K562 (cell line): Measurements from ENCODE around the gene LAMA5. TPM values are rescaled to one million over a fixed set of nuclear protein-coding genes. Genes with fewer than 3 reads are reported as not detected.

Source experiments
- ATAC-seq: fragments of 200-7000 bp; cut with Tn5 transposase; 3 replicates; pipeline ENCODE4 v1.9.1; 2020; ENCODE audit warnings: moderate library complexity
- BruUV-seq: library from RNA; stranded (reverse); fragments of 400-500 nt; replicated peaks from 2 replicates; lab custom pipeline; 2021; lab: Mats Ljungman, UMichigan
- CTCF ChIA-PET: fragments of 300-600 bp; formaldehyde crosslinking; extraction: SDS; loops from one replicate; lab custom pipeline; 2021; ENCODE audit warnings: low intra/inter-chr PET ratio; lab: Yijun Ruan, JAX
- POLR2A ChIA-PET: fragments of 300-600, 350-650 bp; sonication (Branson Sonifier 250); formaldehyde crosslinking; extraction: SDS; loops from one replicate; lab custom pipeline; 2021; ENCODE audit warnings: antibody characterized with exemption, inconsistent platforms; lab: Yijun Ruan, JAX
- DNase-seq, 4 experiments: peaks; one replicate each; pipeline versions ENCODE4 v3.0.0 to v3.0.0-alpha.2; 2011 to 2018; ENCODE audit warnings: low spot score in 3 of 4, mixed read lengths in 3 of 4; ENCODE audit errors: extremely low read depth in 1 of 4
- FAIRE-seq: peaks from 2 replicates; lab custom pipeline; 2011; peaks lifted over from hg19 to GRCh38; lab: Jason Lieb, UNC
- H2AFZ ChIP-seq: 2 replicates; pipeline ENCODE4 v1.6.0; 2011; ENCODE audit warnings: low read depth, low read length, control low read depth, inconsistent platforms
- H3K27ac ChIP-seq: fragments of 200-600 bp; 3 replicates; pipeline ENCODE4 v1.8.0; 2011; ENCODE audit warnings: low read depth, mild to moderate bottlenecking, control low read depth, inconsistent platforms, low read length, moderate library complexity, mixed read lengths; ENCODE audit errors: extremely low read depth
- H3K27me3 ChIP-seq, 2 experiments: fragments of 300-600 bp in 1 of 2; 2 replicates in 1 of 2; 3 replicates in 1 of 2; pipeline versions ENCODE4 v1.6.0 to v1.8.0; 2011; ENCODE audit warnings: inconsistent platforms in 2 of 2, low read length in 2 of 2, mild to moderate bottlenecking in 1 of 2, mixed read lengths in 1 of 2, moderate library complexity in 1 of 2; ENCODE audit not compliant: control insufficient read depth in 2 of 2, insufficient read depth in 2 of 2
- H3K36me3 ChIP-seq: fragments of 300-600 bp; 3 replicates; pipeline ENCODE4 v1.8.0; 2011; ENCODE audit warnings: mild to moderate bottlenecking, low read length, inconsistent platforms; ENCODE audit not compliant: control insufficient read depth, insufficient read depth
- H3K4me1 ChIP-seq, 2 experiments: fragments of 200-600 bp in 1 of 2; replicated peaks in 1 of 2; 2 replicates in 1 of 2; 3 replicates in 1 of 2; pipeline versions ENCODE4 v1.5.1 to v1.8.0; 2011; ENCODE audit warnings: inconsistent platforms in 2 of 2, low read length in 2 of 2, mild to moderate bottlenecking in 1 of 2, mixed read lengths in 1 of 2, moderate library complexity in 1 of 2; ENCODE audit not compliant: control insufficient read depth in 2 of 2, insufficient read depth in 2 of 2
- H3K4me2 ChIP-seq: 2 replicates; pipeline ENCODE4 v1.6.1; 2011; ENCODE audit warnings: low read length, control low read depth, inconsistent platforms, mixed read lengths; ENCODE audit not compliant: insufficient read depth
- H3K4me3 ChIP-seq: fragments of 200-600 bp; sonication (generic), shearing (Covaris generic); 2 replicates; pipeline ENCODE4 v1.5.1; 2016; ENCODE audit warnings: control low read depth, inconsistent platforms
- H3K79me2 ChIP-seq: fragments of 200-600 bp; 3 replicates; pipeline ENCODE4 v1.8.0; 2011; ENCODE audit warnings: low read length, inconsistent platforms; ENCODE audit not compliant: control insufficient read depth, insufficient read depth
- H3K9ac ChIP-seq, 2 experiments: 2 replicates each; pipeline versions ENCODE4 v1.6.0 to v1.6.1; 2011; ENCODE audit warnings: low read depth in 2 of 2, low read length in 2 of 2, control low read depth in 1 of 2, inconsistent platforms in 1 of 2, mild to moderate bottlenecking in 1 of 2, mixed read lengths in 1 of 2; ENCODE audit not compliant: insufficient read depth in 1 of 2
- H3K9me1 ChIP-seq: one replicate; pipeline ENCODE4 v1.6.0; 2011; ENCODE audit warnings: inconsistent platforms, mild to moderate bottlenecking, low read length, moderate library complexity; ENCODE audit not compliant: control insufficient read depth, insufficient read depth
- H3K9me3 ChIP-seq: replicated peaks from 2 replicates; pipeline ENCODE4 v1.5.1; 2011; ENCODE audit warnings: low read depth, low read length, inconsistent platforms; ENCODE audit not compliant: control insufficient read depth, insufficient read depth
- H4K20me1 ChIP-seq: replicated peaks from 2 replicates; pipeline ENCODE4 v1.6.1; 2011; ENCODE audit warnings: low read length, inconsistent platforms, mixed read lengths; ENCODE audit not compliant: control insufficient read depth, insufficient read depth
- ATF6 ChIP-seq: sonication (generic); formaldehyde crosslinking; IDR thresholded peaks from 2 replicates; pipeline ENCODE4 v1.4.0; 2020; ENCODE audit warnings: mild to moderate bottlenecking, missing genetic modification reagents
- CAMTA2 ChIP-seq: fragments of 250-450 bp; sonication (Bioruptor Pico); conservative IDR thresholded peaks from 2 replicates; pipeline ENCODE4 v1.5.1; 2022
- CTCFL ChIP-seq: IDR thresholded peaks from 2 replicates; pipeline ENCODE4 v1.6.1; 2011; ENCODE audit warnings: borderline replicate concordance, low read depth, mild to moderate bottlenecking, moderate library complexity, low read length; ENCODE audit not compliant: insufficient read depth, poor library complexity, severe bottlenecking
- HEY1 ChIP-seq: fragments of 250-450 bp; sonication (Bioruptor Pico); IDR thresholded peaks from 2 replicates; pipeline ENCODE4 v1.5.0; 2020; ENCODE audit warnings: mild to moderate bottlenecking, moderate library complexity, borderline replicate concordance
- LEF1 ChIP-seq: fragments of 450-650 bp; IDR thresholded peaks from 2 replicates; pipeline ENCODE4 v1.6.1; 2016; ENCODE audit warnings: mild to moderate bottlenecking
- MBD2 ChIP-seq: sonication (generic); IDR thresholded peaks from 2 replicates; pipeline ENCODE4 v1.6.1; 2016; ENCODE audit warnings: low read depth, borderline replicate concordance
- POLR2G ChIP-seq: fragments of 200-400 bp; formaldehyde crosslinking; IDR thresholded peaks from 2 replicates; pipeline ENCODE4 v1.6.1; 2017; ENCODE audit warnings: low read depth, mild to moderate bottlenecking, antibody characterized with exemption, low read length, moderate library complexity
- ZFP30 ChIP-seq: fragments of 250-450 bp; sonication (Bioruptor Pico); IDR thresholded peaks from 2 replicates; pipeline ENCODE4 v1.8.0; 2022; ENCODE audit warnings: moderate library complexity, mild to moderate bottlenecking, inconsistent platforms, borderline replicate concordance
- ZNF24 ChIP-seq: fragments of 450-650 bp; IDR thresholded peaks from 2 replicates; pipeline ENCODE4 v1.6.1; 2016
- ZNF766 ChIP-seq: fragments of 200-800 bp; sonication (Bioruptor generic); conservative IDR thresholded peaks from 2 replicates; pipeline ENCODE4 v1.6.1; 2016; ENCODE audit warnings: missing genetic modification characterization, missing compliant biosample characterization
- WGBS: fragments of 100-300 bp; shearing (Covaris generic); methylation state at CpG from one replicate; pipeline ENCODE4 v1.1.6; 2016; ENCODE audit warnings: low coverage, mixed read lengths; ENCODE audit not compliant: insufficient coverage; ENCODE audit errors: missing lambda C conversion rate; 5-methylcytosine and 5-hydroxymethylcytosine counted together
- in situ Hi-C: fragments of 300-500 bp; cut with MboI; formaldehyde crosslinking; loops from 4 replicates; pipeline ENCODE4 v1.15.0; 2018; ENCODE audit warnings: inconsistent platforms, mixed read lengths
- intact Hi-C: fragments of 100-400 bp; cut with micrococcal nuclease; formaldehyde crosslinking; loops from 2 replicates; pipeline ENCODE4 v1.14.2; 2022
- polyA plus RNA-seq, 8 experiments: library from polyadenylated mRNA; depleted of rRNA in 4 of 8; stranded (reverse) in 5 of 8; unstranded in 3 of 8; fragments of >200 nt; fragmentation: Nextera tagmentation in 2 of 8; fragmentation: Illumina TruSeq in 1 of 8; extraction: Ambion mirVana in 2 of 8; extraction: Trizol in 1 of 8; gene quantifications; 2 replicates each; pipeline versions ENCODE4 v1.2.1 to v1.2.3, GENCODE V29; 2011 to 2014; ENCODE audit warnings: inconsistent platforms in 1 of 8, missing spikeins in 1 of 8
- total RNA-seq, 7 experiments: library from RNA; depleted of rRNA in 6 of 7; stranded (reverse); fragments of >200 nt in 6 of 7; fragmentation: Illumina TruSeq in 2 of 7; extraction: Trizol in 2 of 7; gene quantifications; 2 replicates each; pipeline versions ENCODE4 v1.2.1 to v1.2.3, GENCODE V29; 2011 to 2021; ENCODE audit warnings: low replicate concordance in 1 of 7

LAMA5 gene
- total and polyA plus RNA-seq, 9 of the 15 experiments (the other 6 are each of a cell fraction or from before 2014, with no cell fraction given): 0.31 to 101 (median 7.8) TPM

GRCh38 chr20:62359043-62359490 lies 8.0 kb downstream of the LAMA5 start (continued):
- peak; percentile 41 for TF ChIP-seq CTCFL
- TF ChIP-seq, all 486 proteins: peak for 46

- intact Hi-C loops: loop anchor here (2.0 kb wide), 1 partner anchor 38 kb away; no protein-coding TSS in a partner anchor
- in situ Hi-C loops: no loop called here
- Histone ChIP-seq H3K9ac (peak overlapping the region; percentile 89 to 93), H2AFZ (peak overlapping the region; percentile 57), H3K36me3 (peaks cover 59% of the 10 kb centered on the region; the same call in 1 of the 3 replicates), H4K20me1 (0 out of 2 replicates have a peak, but pooled peaks cover 3% of the 10 kb centered on the region), H3K4me3 (peak overlapping the region; percentile 42), H3K9me3 (no peaks in the 10 kb centered on the region), H3K4me1 (peaks cover 30 to 92% of the 10 kb centered on the region in 2 experiments), H3K27me3 (no peaks in the 10 kb centered on the region), H3K4me2 (peak overlapping the region; percentile 97), H3K27ac (peak overlapping the region; percentile 92), H3K9me1 (no peaks in the 10 kb centered on the region), H3K79me2 (peaks cover 64% of the 10 kb centered on the region)
- BruUV-seq: TSS peak; percentile 25
- CTCF ChIA-PET: no interaction called here
- DNase-seq: peak; percentile 46 to 68 (median 56)
- ATAC-seq: peak; percentile 68
- 19% methylated on average over 20 of the region's 24 CpGs for WGBS
- POLR2A ChIA-PET: interaction anchor here (0.7 to 2.2 kb wide), 8 partner anchors 8 to 237 kb away, joined by 3 to 7 read pairs (median 4); partner anchors contain the start of genes ADRM1 and LAMA5
- no peak for FAIRE-seq
- TF ChIP-seq CAMTA2 (CRISPR knock-in tag) (no peak), ZNF24 (no peak), LEF1 (no peak), MBD2 (no peak), ZFP30 (no peak), ATF6 (CRISPR knock-in tag) (0 out of 2 replicates have a peak, but pooled peaks have one; percentile 4), POLR2G (peak; percentile 65), ZNF766 (0 out of 2 replicates have a peak, but pooled peaks have one; percentile 54), HEY1 (CRISPR knock-in tag) (no peak)
Observed at GRCh38 chr20:62358171-62359042, 8.7 kb downstream of the LAMA5 start.
